HuH-7.5 (cell line): ENCODE measurements around the gene OR6Q1.
"Not testable (repeated sequence)": the region's sequence is repeated elsewhere in the genome, so short reads cannot be mapped to it uniquely, and the experiment has no call there.

Experiments used
- DNase-seq: peaks from one replicate; pipeline ENCODE4 v3.0.0; 2011; ENCODE audit warnings: low spot score

The OR6Q1 gene, protein sequence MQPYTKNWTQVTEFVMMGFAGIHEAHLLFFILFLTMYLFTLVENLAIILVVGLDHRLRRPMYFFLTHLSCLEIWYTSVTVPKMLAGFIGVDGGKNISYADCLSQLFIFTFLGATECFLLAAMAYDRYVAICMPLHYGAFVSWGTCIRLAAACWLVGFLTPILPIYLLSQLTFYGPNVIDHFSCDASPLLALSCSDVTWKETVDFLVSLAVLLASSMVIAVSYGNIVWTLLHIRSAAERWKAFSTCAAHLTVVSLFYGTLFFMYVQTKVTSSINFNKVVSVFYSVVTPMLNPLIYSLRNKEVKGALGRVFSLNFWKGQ

DNA sequence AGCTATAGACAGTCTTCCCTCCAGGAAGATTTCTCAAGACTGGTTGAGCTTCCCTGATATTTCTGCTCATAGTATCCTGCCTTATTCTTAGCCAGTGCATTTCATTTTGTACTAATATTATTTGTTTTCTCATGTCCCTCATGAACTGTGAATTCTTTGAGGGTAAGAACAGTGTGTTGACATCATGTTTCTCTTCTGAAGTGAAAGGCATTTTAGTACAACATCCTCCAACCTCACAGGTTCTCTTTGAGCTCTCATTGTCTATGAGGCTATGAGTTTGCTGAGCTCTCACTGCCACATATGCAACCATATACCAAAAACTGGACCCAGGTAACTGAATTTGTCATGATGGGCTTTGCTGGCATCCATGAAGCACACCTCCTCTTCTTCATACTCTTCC, at the start of gene OR6Q1:
Gene OR6Q1 (plus strand): TSS at position 301 of the 400 bp plus-strand sequence. CDS start 0 bp downstream, at position 301.
- no peak for DNase-seq

DNA sequence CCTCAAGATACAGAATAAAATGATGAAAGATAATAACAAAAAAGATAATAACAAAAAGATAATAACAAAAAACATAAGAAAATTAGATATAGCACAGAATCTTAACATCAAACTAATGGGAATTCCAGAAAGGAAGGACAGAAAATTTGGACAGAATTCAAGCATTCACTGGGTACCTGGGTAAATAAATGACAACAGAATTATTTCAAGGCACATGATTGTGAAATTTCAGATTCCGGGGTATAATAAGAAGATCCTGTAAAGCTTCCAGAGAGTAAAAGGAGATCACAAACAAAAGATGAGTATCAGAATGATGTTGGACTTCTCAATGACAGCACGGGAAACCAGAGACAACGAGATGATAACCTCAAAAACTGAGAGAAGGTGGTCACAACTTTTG, 49.2 kb upstream of the OR6Q1 start:
- no peak for DNase-seq

DNA sequence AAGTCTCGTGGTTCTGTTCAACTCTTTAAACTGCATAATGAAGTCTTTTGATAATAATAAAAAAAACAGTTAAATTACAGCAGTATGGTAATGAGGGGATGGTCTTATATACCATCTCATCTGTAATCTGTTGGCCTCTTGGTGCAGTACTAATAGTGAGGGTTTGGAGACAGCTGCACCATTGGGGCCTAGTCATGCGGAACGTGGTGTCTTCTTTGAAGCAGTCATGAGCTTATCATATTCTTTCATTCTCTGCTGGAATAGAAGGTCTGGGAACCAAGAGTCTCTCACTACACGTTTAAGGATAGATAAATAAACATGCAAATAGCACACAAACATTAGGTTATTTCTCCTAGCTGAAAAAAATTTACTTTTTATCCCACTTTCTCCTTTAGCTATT, 48.0 kb upstream of the OR6Q1 start:
- DNase-seq: no peak

DNA sequence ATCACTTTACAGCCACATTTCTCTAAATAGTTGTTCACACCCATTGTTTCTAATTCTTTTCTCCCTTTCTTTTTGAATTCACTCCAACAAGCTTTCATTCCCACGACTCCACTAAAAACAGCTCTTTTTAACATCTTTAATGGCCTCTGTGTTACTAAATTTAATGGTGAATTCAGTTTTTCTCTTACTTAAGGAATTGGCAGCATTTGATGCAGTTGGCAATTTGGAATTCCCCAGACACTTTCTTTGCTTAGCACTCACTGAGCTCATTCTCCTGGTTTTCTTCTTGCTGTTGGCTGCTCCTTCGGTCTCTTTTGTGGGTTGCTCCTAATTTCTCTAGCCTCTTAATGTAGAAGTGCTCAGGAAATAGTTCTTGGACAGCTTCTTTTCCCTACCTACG, 47.6 kb upstream of the OR6Q1 start:
- no peak for DNase-seq

DNA sequence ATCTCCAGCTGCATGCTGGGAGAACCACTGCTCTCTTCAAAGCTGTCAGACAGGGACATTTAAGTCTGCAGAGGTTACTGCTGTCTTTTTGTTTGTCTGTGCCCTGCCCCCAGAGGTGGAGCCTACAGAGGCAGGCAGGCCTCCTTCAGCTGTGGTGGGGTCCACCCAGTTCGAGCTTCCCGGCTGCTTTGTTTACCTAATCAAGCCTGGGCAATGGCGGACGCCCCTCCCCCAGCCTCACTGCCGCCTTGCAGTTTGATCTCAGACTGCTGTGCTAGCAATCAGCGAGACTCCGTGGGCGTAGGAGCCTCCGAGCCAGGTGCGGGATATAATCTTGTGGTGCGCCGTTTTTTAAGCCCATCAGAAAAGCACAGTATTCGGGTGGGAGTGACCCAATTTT, 31.2 kb upstream of the OR6Q1 start:
- DNase-seq: not testable (repeated sequence)

DNA sequence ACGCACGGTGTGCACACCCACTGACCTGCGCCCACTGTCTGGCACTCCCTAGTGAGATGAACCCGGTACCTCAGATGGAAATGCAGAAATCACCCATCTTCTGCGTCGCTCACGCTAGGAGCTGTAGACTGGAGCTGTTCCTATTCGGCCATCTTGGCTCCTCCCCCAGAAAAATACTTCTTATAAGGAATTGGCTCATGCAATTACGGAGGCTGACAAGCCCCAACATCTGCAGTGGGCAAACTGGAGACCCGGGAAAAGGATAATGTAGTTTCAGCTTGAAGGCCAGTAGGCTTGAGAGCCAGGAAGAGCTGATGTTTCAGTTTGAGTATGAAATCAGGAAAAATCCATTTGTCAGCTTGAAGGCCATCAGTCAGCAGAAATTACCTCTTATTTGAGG, 30.7 kb upstream of the OR6Q1 start:
- not testable (repeated sequence) for DNase-seq

DNA sequence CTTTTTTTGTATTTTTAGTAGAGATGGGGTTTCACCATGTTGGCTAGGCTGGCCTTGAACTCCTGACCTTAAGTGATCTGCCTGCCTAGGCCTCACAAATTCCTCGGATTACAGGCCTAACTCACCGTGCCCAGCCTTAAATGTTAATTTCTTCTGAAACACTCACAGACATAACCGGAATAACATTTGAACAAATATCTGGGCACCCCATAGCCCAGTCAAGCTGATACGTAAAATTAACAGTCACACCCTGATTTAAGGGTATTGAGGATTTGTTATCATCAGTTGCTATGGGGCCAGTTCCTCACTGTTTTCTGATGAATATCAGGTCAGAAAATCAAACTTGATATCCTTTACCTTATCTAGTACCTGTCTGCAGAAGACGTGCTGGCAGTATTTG, 30.1 kb upstream of the OR6Q1 start:
- DNase-seq: no peak

DNA sequence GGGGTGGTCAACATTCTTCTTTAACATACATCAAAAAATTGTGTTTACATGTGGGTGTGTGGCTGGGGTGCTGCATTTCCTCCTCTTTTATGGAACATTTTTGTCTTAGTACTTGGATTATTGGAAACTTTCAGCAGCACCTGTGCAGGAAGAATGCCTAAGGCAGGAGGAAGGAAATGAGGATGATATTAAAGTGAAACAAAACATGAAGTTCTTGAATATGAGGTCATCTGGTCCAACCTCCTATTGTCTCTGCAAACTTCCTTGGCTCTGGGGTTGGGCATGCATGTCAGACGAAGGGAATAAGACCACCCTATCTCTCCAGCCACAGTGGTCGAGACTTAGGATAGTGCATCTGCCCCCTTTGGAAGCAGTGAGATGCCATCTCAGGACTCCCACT, 27.7 kb upstream of the OR6Q1 start:
- no peak for DNase-seq

DNA sequence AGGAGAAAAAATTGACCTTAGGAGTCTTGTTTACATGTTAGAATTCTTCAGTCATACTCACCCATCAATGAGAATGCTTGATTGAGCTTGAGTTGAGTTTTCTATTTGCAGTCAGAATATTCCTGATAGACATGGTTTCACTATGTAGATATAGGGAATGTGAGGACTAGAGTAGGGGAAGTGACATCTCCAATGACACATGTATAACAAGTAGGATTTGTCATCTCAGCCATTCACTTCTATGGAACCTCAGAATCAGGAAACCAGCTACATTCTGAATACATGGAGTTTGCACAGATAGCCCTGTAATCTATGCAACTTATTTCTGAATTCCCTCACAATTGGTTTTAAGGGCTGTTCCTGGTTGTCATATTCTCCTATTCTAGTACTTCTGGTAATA, 27.2 kb upstream of the OR6Q1 start:
- no peak for DNase-seq

DNA sequence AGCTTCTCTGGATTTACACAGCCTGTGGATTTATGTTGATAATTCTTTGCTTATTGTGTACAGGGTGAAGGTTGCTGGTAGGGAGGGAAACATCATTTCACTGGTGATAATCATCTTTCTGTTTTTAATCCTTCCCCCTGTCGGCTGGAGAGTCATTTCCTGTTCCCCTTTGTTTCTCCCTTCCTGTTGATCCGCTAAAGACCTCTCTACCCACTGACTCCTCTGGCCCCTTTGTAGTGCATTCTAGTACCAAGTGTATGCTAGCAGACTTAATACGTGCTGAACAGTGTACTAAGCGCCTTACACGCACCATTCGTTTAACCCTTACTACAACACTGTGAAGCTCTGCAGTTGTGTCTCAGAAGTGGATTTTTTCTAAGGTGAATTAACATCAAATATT, 26.1 kb upstream of the OR6Q1 start:
- no peak for DNase-seq

DNA sequence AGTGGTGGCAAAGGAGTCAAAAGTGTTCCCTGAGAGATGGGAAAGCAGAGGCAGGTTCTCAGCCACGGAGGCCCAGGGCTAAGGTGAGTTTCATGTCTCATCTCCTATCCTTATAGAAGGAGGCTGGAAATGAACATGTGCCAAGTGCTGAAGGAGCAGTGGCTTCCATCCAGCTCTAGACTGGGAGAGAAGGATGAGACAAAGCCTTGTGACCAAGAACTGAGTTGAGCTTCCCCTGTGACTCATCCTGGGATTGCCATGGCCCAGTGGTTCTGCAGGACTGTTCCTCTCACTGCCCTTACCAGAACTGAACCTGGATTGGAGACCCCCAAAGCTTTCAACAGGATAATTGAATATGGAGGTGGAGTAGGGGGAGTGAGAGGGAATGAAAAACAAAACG, 23.8 kb upstream of the OR6Q1 start:
- DNase-seq: no peak

DNA sequence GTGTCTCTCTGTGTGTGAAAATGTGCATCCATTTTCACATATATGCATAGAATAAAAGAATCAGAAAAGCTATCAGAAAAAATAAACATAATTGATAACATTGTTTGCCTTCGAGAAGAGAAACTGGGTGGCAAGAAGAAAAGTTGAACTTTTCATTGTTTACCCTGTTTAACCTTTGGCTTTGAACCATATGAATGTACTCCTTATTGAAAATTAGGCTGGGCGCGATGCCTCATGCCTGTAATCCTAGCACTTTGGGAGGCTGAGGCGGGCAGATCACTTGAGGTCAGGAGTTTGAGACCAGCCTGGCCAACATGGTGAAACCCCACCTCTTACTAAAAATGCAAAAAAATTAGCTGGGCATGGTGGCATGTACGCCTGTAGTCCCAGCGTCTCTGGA, 19.0 kb upstream of the OR6Q1 start:
- DNase-seq: no peak

DNA sequence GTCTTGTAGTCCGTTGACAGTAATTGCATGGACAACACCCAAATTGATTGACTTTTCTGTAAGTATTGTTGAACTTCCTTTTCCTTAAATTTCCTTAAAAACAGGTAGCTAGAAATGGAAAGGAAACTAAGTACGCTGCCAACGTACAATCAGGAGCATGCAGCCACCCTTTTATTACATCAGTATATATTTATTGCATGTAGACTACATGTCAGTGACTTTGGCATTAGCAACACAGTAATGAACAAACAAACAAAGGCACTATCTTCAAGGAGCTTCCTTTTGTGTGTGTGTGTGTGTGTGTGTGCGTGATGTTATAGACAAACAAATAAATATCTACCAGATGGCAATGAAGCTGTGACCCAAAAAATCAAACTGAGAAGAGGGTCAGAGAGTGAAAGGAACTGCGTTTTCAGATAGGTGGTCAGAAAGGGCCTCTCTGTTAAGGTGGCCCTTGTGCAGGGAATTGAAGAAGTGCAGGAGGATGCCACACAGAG, 7.3 kb upstream of the OR6Q1 start, which contains the start of gene OR9Q1:
Gene OR9Q1 (plus strand): TSS at position 447 of the 497 bp plus-strand sequence. CDS start 155,564 bp downstream, outside the sequence.
- no peak for DNase-seq

DNA sequence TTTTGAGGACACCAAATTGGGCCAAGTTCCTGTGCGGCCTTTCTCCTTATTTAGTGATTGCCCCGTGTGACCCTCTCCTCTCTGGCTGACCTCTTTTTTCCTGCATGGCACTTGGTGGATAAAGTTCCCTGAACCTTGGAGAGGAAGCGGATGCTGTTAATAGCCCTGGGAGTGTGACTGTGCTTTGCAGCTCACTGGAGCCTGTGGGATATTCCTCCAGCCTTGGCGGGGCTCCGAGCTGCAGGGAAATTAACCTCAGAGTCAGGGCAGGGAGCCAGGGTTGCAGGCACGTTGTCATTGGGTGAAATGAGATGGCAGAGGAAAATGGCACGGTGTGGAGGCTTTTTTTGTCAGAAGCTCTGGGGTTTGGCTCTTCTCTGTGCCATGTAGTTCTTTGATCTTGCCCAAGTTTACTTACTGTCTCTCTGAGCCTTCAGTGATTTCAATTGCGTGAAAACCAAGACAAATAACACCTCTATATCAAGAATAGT, 6.1 kb upstream of the OR6Q1 start:
- DNase-seq: no peak

DNA sequence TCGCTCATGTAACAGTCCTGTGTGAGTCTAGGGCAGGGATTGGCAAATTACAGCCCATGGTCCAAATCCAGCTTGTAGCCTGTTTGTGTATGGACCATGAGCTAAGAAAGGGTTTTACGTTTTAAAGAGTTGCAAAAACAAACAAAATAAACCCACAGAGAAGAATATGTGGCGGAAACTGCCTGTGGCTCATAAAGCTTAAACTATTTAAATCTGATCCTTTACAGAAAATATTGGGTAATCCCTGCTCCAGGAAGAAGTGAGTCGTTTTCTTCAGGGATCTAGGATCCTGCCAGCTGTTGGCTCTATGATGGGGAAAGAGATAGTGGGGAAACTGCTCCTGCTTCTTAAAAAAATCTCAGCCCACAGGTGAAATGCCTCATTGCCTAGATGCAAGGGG, 3.4 kb upstream of the OR6Q1 start:
- DNase-seq: no peak

DNA sequence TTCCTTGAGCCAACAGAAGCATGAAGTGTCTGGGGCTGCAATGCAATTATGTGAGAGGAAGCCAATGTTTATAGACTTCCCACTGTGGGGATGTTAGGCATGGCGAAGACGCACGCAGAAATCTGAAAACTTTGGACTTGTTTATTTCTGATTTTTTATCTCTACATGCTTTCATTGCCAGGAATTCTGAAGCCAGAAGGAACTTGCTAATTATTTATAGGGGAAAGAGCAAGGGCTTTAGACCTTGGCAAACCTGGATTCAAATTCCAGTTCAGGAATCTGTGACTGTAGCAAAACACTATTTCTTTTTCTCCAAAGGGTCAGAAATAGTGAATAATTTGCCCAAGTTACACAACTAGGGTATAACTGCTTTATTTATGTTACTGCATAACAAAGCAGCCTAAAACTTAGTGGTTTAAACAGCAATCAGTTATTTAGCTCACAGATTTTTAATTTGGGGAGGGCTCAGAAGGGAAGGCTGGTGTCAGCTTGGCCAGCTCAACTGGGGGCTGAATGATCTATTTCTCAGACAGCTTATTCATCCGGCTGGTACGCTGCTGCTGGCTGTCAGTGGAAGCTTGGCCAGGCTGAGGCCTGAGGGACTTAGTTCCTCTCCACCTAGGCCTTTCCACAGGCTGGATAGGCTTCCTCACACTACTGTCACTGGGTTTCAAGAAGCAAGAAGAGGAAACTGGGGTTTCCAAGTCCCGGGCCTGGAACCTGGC, 1.9 kb upstream of the OR6Q1 start:
- DNase-seq: no peak

DNA sequence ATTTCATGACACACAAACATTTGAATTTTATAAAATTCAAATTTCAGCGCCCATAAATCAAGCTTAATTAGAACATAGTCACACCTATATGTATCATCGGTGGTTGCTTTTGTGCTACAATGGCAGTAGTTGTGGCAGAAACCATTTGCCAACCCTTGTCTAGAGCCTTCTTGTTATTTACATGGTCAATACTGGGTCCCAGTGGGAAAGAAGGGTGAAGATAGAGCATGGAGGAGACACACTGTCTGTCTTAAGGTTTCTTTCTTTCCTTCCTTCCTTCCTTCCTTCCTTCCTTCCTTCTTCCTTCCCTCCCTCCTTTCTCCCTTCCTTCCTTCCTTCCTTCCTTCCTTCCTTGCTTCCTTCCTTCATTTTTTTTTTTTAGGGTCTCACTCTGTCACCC, 3.7 kb downstream of the OR6Q1 start:
- no peak for DNase-seq

DNA sequence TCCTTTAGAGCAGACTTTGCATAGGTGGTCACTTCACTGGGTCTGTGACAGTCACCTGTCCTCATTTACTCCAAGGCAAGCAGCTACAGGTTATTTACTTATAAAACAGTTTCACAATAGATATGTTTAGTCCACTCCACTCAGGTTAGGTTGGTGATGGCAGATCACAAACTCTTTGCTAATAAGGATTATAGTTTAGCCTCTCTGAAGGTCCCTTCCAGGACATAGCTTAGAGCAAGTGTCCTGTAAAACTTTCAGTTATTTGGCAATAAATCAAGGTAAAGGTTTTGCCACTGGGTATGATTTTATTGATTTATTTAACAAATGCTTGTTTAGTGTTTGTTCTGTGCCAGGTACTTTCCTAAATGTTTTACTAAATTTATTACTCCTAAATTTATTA, 8.8 kb downstream of the OR6Q1 start:
- DNase-seq: no peak

DNA sequence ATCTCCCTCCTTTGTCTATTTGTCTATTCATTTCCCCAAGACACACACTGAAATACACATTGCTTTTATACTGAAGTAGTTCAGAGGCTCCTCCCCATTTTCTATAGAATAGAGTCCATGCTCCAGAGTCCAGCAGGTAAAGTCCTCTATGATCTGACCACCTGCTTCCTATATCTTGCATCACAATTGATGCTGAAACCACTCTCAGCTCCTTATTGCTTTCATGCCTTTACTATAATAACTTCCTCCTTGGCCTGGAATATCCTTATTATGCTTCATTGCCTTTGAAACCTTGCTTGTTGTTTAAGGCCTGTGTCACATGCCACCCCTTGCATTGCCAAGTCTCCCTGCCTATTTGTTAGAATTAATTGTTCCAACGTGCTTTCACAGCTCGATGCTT, 12.6 kb downstream of the OR6Q1 start:
- no peak for DNase-seq

DNA sequence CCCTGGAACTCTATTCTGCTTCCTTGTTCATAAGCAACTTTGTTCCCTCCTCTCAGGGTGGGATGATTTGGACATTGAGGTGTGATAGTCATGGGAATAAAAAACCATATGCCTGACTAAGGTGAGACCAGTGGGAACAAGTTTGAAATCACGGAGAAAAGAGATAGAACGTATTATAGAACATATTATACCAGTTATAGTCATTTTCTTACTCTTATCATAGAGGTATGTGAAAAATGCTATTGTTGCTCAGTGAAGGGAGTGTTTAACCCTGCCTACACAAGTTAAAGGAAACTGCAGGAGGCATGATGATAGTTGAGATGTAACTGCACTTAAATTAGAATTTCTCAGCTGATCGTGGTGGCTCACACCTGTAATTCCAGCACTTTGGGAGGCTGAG, 15.5 kb downstream of the OR6Q1 start:
- no peak for DNase-seq

DNA sequence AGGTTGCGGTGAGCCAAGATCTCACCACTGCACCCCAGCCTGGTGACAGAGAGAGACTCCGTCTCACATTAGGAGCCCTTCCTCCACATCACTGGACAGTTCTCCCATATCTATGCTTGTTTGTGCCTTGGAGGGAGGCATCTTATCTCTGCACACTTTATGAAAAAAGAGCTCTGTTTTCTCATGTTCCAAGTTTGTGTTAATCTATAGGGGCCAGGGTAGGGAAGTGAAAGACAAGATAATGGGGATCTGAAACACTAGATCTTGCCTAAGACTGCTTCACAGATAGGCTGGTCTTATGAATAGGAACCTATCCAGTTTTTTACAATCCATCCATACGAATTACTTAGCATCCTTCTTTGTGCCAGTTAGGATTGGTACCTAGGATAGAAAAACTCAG, 17.1 kb downstream of the OR6Q1 start:
- DNase-seq: no peak

DNA sequence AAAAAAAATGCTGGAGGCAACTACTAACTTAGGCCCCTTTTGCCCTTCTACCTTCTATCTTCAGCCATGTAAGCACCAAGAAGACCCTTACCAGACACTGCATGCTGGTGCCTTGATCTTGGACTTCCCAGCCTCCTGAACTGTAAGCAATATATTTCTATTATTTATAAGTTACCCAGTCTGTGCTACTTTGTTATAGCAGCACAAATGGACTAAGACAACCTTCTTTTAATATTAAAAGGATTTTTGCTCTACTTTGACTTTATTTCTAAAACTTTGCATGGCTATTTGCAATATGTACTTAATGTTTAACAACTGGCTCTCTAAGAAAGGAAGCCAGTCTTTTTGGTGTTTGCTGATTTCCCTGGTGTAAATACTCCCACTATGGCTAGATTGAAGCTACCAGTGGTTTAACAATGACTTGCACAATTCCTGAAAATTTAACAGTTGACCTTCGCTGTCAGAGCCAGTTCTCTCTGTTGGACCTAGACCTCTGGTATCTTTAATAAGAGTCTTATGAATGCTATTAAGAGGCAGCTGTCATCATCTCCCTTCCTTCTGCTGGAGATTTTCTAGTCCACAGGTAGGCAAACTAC, 25.2 kb downstream of the OR6Q1 start:
- no peak for DNase-seq

DNA sequence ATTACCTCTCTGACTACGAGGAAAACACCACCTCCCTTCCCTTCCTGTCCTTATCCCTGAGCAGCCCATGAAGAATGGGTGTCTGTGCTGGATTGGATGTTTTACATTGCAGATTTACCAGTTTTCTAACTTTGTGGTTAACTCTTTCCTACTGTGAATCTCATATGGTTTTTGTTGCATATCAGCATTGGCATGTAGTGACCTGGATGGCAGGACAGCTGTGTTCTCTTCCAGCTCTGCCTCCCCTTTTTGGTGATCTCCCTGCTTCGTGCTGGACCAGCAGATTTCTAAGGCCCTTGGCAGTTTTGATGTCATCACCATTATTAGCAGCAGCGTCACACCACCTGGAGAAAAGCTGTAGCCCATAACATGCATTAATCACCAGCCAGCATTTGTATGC, 26.7 kb downstream of the OR6Q1 start:
- DNase-seq: no peak
